ENCODE results near the gene TMEM134.
"Not testable (repeated sequence)": the region's sequence is repeated elsewhere in the genome, so short reads cannot be mapped to it uniquely, and the experiment has no call there.

The TMEM134 gene

GRCh38 chr11:67500484-67500821, 31.4 kb upstream of the TMEM134 start:
- no peak for FAIRE-seq

- FAIRE-seq, result no peak
Measured at GRCh38 chr11:67499808-67500483, 30.9 kb upstream of the TMEM134 start.

GRCh38 chr11:67498544-67498972, 29.5 kb upstream of the TMEM134 start:
- no peak for FAIRE-seq

GRCh38 chr11:67497656-67498291, 28.7 kb upstream of the TMEM134 start:
- no peak for FAIRE-seq

GRCh38 chr11:67496113-67496512, 27.1 kb upstream of the TMEM134 start:
- FAIRE-seq, result no peak

GRCh38 chr11:67495234-67496005, 26.4 kb upstream of the TMEM134 start:
- no peak for FAIRE-seq

GRCh38 chr11:67494371-67495233, 25.6 kb upstream of the TMEM134 start:
- no peak for FAIRE-seq

- FAIRE-seq, result no peak
Measured at GRCh38 chr11:67493548-67494370, 24.7 kb upstream of the TMEM134 start.

- no peak for FAIRE-seq
Measured at GRCh38 chr11:67492801-67493547, 23.9 kb upstream of the TMEM134 start.

- no peak for FAIRE-seq
Measured at GRCh38 chr11:67492069-67492727, 23.1 kb upstream of the TMEM134 start.

GRCh38 chr11:67491276-67492068, 22.4 kb upstream of the TMEM134 start:
- FAIRE-seq, result no peak

GRCh38 chr11:67490727-67491065, 21.6 kb upstream of the TMEM134 start:
- FAIRE-seq, result no peak

GRCh38 chr11:67489885-67490726, 21.1 kb upstream of the TMEM134 start:
- FAIRE-seq, result no peak

- FAIRE-seq, result no peak
Measured at GRCh38 chr11:67489203-67489884, 20.3 kb upstream of the TMEM134 start.

GRCh38 chr11:67486481-67487195, 17.6 kb upstream of the TMEM134 start:
- no peak for FAIRE-seq

- not testable (repeated sequence) for FAIRE-seq
Measured at GRCh38 chr11:67485873-67486361, 16.9 kb upstream of the TMEM134 start.

- FAIRE-seq, result no peak
Measured at GRCh38 chr11:67484847-67485311, 15.8 kb upstream of the TMEM134 start.
